GM23338 (cell line): ENCODE measurements around the gene HLA-DQB1. TPM values are rescaled to one million over a fixed set of nuclear protein-coding genes. Genes with fewer than 3 reads are reported as not detected.

Source experiments
- ATAC-seq: fragments of 200-7000 bp; cut with Tn5 transposase; 3 replicates; pipeline ENCODE4 v1.9.1; 2020
- DNase-seq: peaks from one replicate; pipeline ENCODE4 v3.0.0-alpha.2; 2015; ENCODE audit warnings: low spot score
- H2AFZ ChIP-seq: fragments of 200-600 bp; sonication (generic); 2 replicates; pipeline ENCODE4 v1.8.0; 2016; ENCODE audit warnings: antibody characterized with exemption, mild to moderate bottlenecking, moderate library complexity
- H3F3A ChIP-seq: fragments of 200-600 bp; sonication (generic); replicated peaks from 2 replicates; pipeline ENCODE4 v1.8.0; 2017; ENCODE audit warnings: antibody characterized with exemption, mixed run types, low read depth
- H3K27ac ChIP-seq: fragments of 200-600 bp; sonication (generic); 2 replicates; pipeline ENCODE4 v1.6.1; 2016; ENCODE audit warnings: low read depth
- H3K27me3 ChIP-seq: fragments of 200-600 bp; sonication (generic); 2 replicates; pipeline ENCODE4 v1.8.0; 2016; ENCODE audit warnings: mild to moderate bottlenecking, mixed run types, moderate library complexity; ENCODE audit not compliant: insufficient read depth
- H3K36me3 ChIP-seq: fragments of 200-600 bp; sonication (generic); 2 replicates; pipeline ENCODE4 v1.8.0; 2016; ENCODE audit warnings: mild to moderate bottlenecking; ENCODE audit not compliant: insufficient read depth
- H3K4me1 ChIP-seq: fragments of 200-600 bp; sonication (generic); 2 replicates; pipeline ENCODE4 v1.8.0; 2016; ENCODE audit warnings: mild to moderate bottlenecking, moderate library complexity; ENCODE audit not compliant: insufficient read depth
- H3K4me2 ChIP-seq: fragments of 200-600 bp; sonication (generic); 2 replicates; pipeline ENCODE4 v1.7.1; 2017; ENCODE audit warnings: mixed run types
- H3K4me3 ChIP-seq: fragments of 200-600 bp; sonication (generic); 2 replicates; pipeline ENCODE4 v1.6.1; 2016; ENCODE audit warnings: mixed run types
- H3K79me2 ChIP-seq: fragments of 200-600 bp; sonication (generic); replicated peaks from 2 replicates; pipeline ENCODE4 v1.8.0; 2017; ENCODE audit warnings: mild to moderate bottlenecking; ENCODE audit not compliant: insufficient read depth
- H3K9me2 ChIP-seq: fragments of 200-600 bp; sonication (generic); 2 replicates; pipeline ENCODE4 v1.8.0; 2017; ENCODE audit not compliant: insufficient read depth
- H4K20me1 ChIP-seq: fragments of 200-600 bp; sonication (generic); replicated peaks from 2 replicates; pipeline ENCODE4 v1.8.0; 2017; ENCODE audit warnings: mild to moderate bottlenecking; ENCODE audit not compliant: insufficient read depth
- H3K27ac Mint-ChIP-seq: 2 replicates; pipeline ENCODE4 v1.8.0; 2020; ENCODE audit warnings: inconsistent platforms, mild to moderate bottlenecking, moderate library complexity, mixed read lengths
- H3K27me3 Mint-ChIP-seq: 3 replicates; pipeline ENCODE4 v1.8.0; 2022; ENCODE audit warnings: low read depth, mild to moderate bottlenecking, moderate library complexity, mixed read lengths, inconsistent platforms; ENCODE audit not compliant: insufficient read depth, poor library complexity
- H3K36me3 Mint-ChIP-seq: 3 replicates; pipeline ENCODE4 v1.8.0; 2021; ENCODE audit warnings: low read depth, mild to moderate bottlenecking, inconsistent platforms, moderate library complexity, mixed read lengths
- H3K4me1 Mint-ChIP-seq: 3 replicates; pipeline ENCODE4 v1.8.0; 2020; ENCODE audit warnings: mild to moderate bottlenecking, inconsistent platforms, mixed read lengths
- H3K4me3 Mint-ChIP-seq: 3 replicates; pipeline ENCODE4 v1.8.0; 2021; ENCODE audit warnings: moderate library complexity, mild to moderate bottlenecking, inconsistent platforms, mixed read lengths
- H3K9me3 Mint-ChIP-seq: 3 replicates; pipeline ENCODE4 v1.8.0; 2020; ENCODE audit warnings: moderate library complexity, mild to moderate bottlenecking, inconsistent platforms, mixed read lengths
- CREB1 ChIP-seq: fragments of 250-450 bp; sonication (Bioruptor Pico); IDR thresholded peaks from 2 replicates; pipeline ENCODE4 v1.5.0; 2020; ENCODE audit warnings: low read depth, mild to moderate bottlenecking, moderate library complexity
- CTCF ChIP-seq, 2 experiments: fragments of 200-600 bp in 1 of 2; sonication (generic) in 1 of 2; conservative IDR thresholded peaks; 2 replicates each; pipeline versions ENCODE4 v1.5.1 to v1.6.1; 2016 to 2017; ENCODE audit warnings: antibody characterized with exemption in 2 of 2, low read depth in 2 of 2, mild to moderate bottlenecking in 2 of 2, moderate library complexity in 1 of 2
- ETS1 ChIP-seq: IDR thresholded peaks from 2 replicates; pipeline ENCODE4 v1.6.1; 2016; ENCODE audit warnings: antibody characterized with exemption
- EZH2 ChIP-seq: fragments of 200-600 bp; sonication (generic); IDR thresholded peaks from one replicate; pipeline ENCODE4 v1.8.0; 2017; ENCODE audit warnings: antibody characterized with exemption, mild to moderate bottlenecking, low read depth; ENCODE audit not compliant: unreplicated experiment
- EZH2phosphoT487 ChIP-seq: fragments of 200-600 bp; sonication (generic); IDR thresholded peaks from one replicate; pipeline ENCODE4 v1.8.1; 2018; ENCODE audit warnings: antibody characterized with exemption; ENCODE audit not compliant: unreplicated experiment
- JUNB ChIP-seq: IDR thresholded peaks from one replicate; pipeline ENCODE4 v1.6.1; 2016; ENCODE audit warnings: antibody characterized with exemption; ENCODE audit not compliant: unreplicated experiment
- NANOG ChIP-seq: IDR thresholded peaks from 2 replicates; pipeline ENCODE4 v1.6.1; 2016; ENCODE audit warnings: antibody characterized with exemption, borderline replicate concordance
- POLR2AphosphoS5 ChIP-seq: IDR thresholded peaks from 2 replicates; pipeline ENCODE4 v1.6.1; 2016; ENCODE audit warnings: antibody characterized with exemption, low read depth
- STAT1 ChIP-seq: IDR thresholded peaks from one replicate; pipeline ENCODE4 v1.6.1; 2016; ENCODE audit warnings: antibody characterized with exemption; ENCODE audit not compliant: unreplicated experiment
- ZNF331 ChIP-seq: fragments of 250-450 bp; sonication (Bioruptor Pico); IDR thresholded peaks from 2 replicates; pipeline ENCODE4 v1.5.0; 2020; ENCODE audit warnings: low read depth, mild to moderate bottlenecking, moderate library complexity
- polyA plus RNA-seq: library from polyadenylated mRNA; unstranded; fragments of >200 nt; fragmentation: Nextera tagmentation; extraction: Ambion mirVana; gene quantifications from 2 replicates; pipeline ENCODE4 v1.2.1, GENCODE V29; 2016
- total RNA-seq: library from RNA; depleted of rRNA; stranded (reverse); fragments of >200 nt; shearing (Covaris generic); gene quantifications from 2 replicates; pipeline ENCODE4 v1.2.3, GENCODE V29; 2014
- TF ChIP-seq, protein P1 (sequence below): fragments of 250-450 bp; sonication (Bioruptor Pico); IDR thresholded peaks from 2 replicates; pipeline ENCODE4 v1.5.0; 2020; ENCODE audit warnings: mild to moderate bottlenecking, moderate library complexity

HLA-DQB1 gene
- total and polyA plus RNA-seq, 2 experiments from 2014 or later, result 5.7 to 6.5 TPM

DNA sequence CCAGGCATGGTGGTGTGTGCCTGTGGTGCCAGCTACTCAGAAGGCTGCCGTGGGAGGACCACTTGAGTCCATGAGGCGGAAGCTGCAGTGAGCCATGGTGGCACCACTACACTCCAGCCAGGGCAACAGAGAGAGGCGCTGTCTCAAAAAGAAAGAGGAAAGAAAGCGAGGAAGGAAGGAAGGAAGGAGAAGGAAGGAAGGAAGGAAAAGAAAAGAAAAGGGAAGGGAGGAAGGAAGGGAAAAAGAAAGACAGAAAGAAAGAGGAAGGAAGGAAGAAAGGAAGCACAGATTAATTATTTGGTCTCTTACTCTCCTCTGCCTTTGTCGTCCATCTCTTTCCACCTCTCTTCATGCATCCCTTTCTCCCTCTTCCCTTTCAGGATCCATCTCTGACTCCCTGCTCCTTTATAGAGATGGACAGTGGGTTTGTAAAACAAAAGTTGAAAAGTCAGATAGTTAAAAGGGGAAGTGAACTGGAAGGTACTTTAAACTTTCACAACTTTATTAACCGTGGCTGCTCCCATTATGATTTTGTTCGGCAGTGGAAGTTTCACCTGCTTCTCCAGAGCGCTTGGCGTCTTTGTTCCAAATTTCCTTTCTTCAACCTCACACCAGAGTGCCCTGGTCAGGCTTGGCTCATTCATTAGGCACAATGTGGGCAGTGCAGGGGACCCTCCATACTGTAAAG is 27.8 kb downstream of the HLA-DQB1 start:
- Histone ChIP-seq H4K20me1 (no peaks in the 10 kb centered on the region), H3K4me1 (peaks cover 7% of the 10 kb centered on the region; the same call in 1 of the 2 replicates), H2AFZ (no peak overlapping the region), H3F3A (no peaks in the 10 kb centered on the region), H3K27ac (no peak overlapping the region), H3K36me3 (no peaks in the 10 kb centered on the region), H3K4me2 (no peak overlapping the region), H3K27me3 (no peaks in the 10 kb centered on the region), H3K9me2 (no peaks in the 10 kb centered on the region), H3K79me2 (no peaks in the 10 kb centered on the region), H3K4me3 (no peak overlapping the region)
- peaks cover 2% of the 10 kb centered on the region for H3K27me3 Mint-ChIP-seq
- H3K4me1 Mint-ChIP-seq, result peaks cover 16% of the 10 kb centered on the region
- H3K27ac Mint-ChIP-seq, result no peak overlapping the region
- no peak overlapping the region for H3K4me3 Mint-ChIP-seq
- TF ChIP-seq POLR2AphosphoS5, result no peak
- DNase-seq, result no peak
- H3K9me3 Mint-ChIP-seq, result no peaks in the 10 kb centered on the region
- ATAC-seq, result no peak
- no peaks in the 10 kb centered on the region for H3K36me3 Mint-ChIP-seq

- ATAC-seq, result no peak
- Histone ChIP-seq H4K20me1 (no peaks in the 10 kb centered on the region), H3K9me2 (no peaks in the 10 kb centered on the region), H3K4me2 (no peak overlapping the region), H3F3A (no peaks in the 10 kb centered on the region), H3K4me1 (peaks cover 7% of the 10 kb centered on the region; the same call in 1 of the 2 replicates), H2AFZ (no peak overlapping the region), H3K4me3 (no peak overlapping the region), H3K27me3 (no peaks in the 10 kb centered on the region), H3K79me2 (no peaks in the 10 kb centered on the region), H3K36me3 (no peaks in the 10 kb centered on the region), H3K27ac (no peak overlapping the region)
- Mint-ChIP-seq H3K27me3 (peaks cover 2% of the 10 kb centered on the region), H3K4me1 (peaks cover 13% of the 10 kb centered on the region), H3K27ac (no peak overlapping the region), H3K36me3 (no peaks in the 10 kb centered on the region), H3K9me3 (no peaks in the 10 kb centered on the region), H3K4me3 (no peak overlapping the region)
- DNase-seq, result no peak
- no peak for TF ChIP-seq STAT1
- TF ChIP-seq, protein P1, sequence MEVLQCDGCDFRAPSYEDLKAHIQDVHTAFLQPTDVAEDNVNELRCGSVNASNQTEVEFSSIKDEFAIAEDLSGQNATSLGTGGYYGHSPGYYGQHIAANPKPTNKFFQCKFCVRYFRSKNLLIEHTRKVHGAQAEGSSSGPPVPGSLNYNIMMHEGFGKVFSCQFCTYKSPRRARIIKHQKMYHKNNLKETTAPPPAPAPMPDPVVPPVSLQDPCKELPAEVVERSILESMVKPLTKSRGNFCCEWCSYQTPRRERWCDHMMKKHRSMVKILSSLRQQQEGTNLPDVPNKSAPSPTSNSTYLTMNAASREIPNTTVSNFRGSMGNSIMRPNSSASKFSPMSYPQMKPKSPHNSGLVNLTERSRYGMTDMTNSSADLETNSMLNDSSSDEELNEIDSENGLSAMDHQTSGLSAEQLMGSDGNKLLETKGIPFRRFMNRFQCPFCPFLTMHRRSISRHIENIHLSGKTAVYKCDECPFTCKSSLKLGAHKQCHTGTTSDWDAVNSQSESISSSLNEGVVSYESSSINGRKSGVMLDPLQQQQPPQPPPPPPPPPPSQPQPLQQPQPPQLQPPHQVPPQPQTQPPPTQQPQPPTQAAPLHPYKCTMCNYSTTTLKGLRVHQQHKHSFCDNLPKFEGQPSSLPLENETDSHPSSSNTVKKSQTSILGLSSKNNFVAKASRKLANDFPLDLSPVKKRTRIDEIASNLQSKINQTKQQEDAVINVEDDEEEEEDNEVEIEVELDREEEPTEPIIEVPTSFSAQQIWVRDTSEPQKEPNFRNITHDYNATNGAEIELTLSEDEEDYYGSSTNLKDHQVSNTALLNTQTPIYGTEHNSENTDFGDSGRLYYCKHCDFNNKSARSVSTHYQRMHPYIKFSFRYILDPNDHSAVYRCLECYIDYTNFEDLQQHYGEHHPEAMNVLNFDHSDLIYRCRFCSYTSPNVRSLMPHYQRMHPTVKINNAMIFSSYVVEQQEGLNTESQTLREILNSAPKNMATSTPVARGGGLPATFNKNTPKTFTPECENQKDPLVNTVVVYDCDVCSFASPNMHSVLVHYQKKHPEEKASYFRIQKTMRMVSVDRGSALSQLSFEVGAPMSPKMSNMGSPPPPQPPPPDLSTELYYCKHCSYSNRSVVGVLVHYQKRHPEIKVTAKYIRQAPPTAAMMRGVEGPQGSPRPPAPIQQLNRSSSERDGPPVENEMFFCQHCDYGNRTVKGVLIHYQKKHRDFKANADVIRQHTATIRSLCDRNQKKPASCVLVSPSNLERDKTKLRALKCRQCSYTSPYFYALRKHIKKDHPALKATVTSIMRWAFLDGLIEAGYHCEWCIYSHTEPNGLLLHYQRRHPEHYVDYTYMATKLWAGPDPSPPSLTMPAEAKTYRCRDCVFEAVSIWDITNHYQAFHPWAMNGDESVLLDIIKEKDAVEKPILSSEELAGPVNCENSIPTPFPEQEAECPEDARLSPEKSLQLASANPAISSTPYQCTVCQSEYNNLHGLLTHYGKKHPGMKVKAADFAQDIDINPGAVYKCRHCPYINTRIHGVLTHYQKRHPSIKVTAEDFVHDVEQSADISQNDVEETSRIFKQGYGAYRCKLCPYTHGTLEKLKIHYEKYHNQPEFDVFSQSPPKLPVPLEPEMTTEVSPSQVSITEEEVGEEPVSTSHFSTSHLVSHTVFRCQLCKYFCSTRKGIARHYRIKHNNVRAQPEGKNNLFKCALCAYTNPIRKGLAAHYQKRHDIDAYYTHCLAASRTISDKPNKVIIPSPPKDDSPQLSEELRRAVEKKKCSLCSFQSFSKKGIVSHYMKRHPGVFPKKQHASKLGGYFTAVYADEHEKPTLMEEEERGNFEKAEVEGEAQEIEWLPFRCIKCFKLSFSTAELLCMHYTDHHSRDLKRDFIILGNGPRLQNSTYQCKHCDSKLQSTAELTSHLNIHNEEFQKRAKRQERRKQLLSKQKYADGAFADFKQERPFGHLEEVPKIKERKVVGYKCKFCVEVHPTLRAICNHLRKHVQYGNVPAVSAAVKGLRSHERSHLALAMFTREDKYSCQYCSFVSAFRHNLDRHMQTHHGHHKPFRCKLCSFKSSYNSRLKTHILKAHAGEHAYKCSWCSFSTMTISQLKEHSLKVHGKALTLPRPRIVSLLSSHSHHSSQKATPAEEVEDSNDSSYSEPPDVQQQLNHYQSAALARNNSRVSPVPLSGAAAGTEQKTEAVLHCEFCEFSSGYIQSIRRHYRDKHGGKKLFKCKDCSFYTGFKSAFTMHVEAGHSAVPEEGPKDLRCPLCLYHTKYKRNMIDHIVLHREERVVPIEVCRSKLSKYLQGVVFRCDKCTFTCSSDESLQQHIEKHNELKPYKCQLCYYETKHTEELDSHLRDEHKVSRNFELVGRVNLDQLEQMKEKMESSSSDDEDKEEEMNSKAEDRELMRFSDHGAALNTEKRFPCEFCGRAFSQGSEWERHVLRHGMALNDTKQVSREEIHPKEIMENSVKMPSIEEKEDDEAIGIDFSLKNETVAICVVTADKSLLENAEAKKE (CRISPR knock-in tag), result no peak
- no peak for TF ChIP-seq CREB1 (CRISPR knock-in tag)
- no peak for TF ChIP-seq EZH2
- no peak for TF ChIP-seq CTCF (conservative IDR thresholded peaks at IDR 0.05; ENCODE audit: low read depth in 2 of 2)
- TF ChIP-seq ZNF331 (CRISPR knock-in tag), result no peak
- no peak for TF ChIP-seq NANOG
- TF ChIP-seq EZH2phosphoT487, result no peak
- no peak for TF ChIP-seq ETS1
- no peak for TF ChIP-seq JUNB
- TF ChIP-seq POLR2AphosphoS5, result no peak
Observed at GRCh38 chr6:32637883-32638282, 28.6 kb downstream of the HLA-DQB1 start.
